Type B pancreatic cell (in vitro differentiated cells): ENCODE data around the gene TOMM20. TPM values are rescaled to one million over a fixed set of nuclear protein-coding genes. Genes with fewer than 3 reads are reported as not detected.

Source experiments
- DNase-seq: peaks from one replicate; pipeline ENCODE4 v3.0.0; 2021; ENCODE audit warnings: mixed read lengths; ENCODE audit not compliant: unreplicated experiment; ENCODE audit errors: extremely low spot score
- H3K27ac Mint-ChIP-seq: 2 replicates; pipeline ENCODE4 v1.8.0; 2021; ENCODE audit warnings: mild to moderate bottlenecking, mixed read lengths
- H3K27me3 Mint-ChIP-seq: 2 replicates; pipeline ENCODE4 v1.8.0; 2021; ENCODE audit warnings: mixed read lengths
- H3K36me3 Mint-ChIP-seq: 2 replicates; pipeline ENCODE4 v1.8.0; 2021; ENCODE audit warnings: mixed read lengths
- H3K4me1 Mint-ChIP-seq: one replicate; pipeline ENCODE4 v1.8.0; 2021; ENCODE audit warnings: mixed read lengths; ENCODE audit not compliant: unreplicated experiment
- H3K4me3 Mint-ChIP-seq: 2 replicates; pipeline ENCODE4 v1.8.0; 2021; ENCODE audit warnings: mild to moderate bottlenecking, mixed read lengths
- H3K9me3 Mint-ChIP-seq: 2 replicates; pipeline ENCODE4 v1.8.0; 2021; ENCODE audit warnings: mixed read lengths
- CTCF ChIP-seq: fragments of 200-600 bp; sonication (generic); conservative IDR thresholded peaks from 2 replicates; pipeline ENCODE4 v1.5.0; 2021; ENCODE audit warnings: antibody characterized with exemption, mild to moderate bottlenecking
- total RNA-seq: library from RNA; stranded (reverse); gene quantifications from 2 replicates; pipeline ENCODE4 v1.2.1, GENCODE V29; 2021; ENCODE audit warnings: low replicate concordance

Gene TOMM20
- total RNA-seq, 1 donor from 2014 or later, result 119 TPM

- Mint-ChIP-seq H3K4me1 (peaks cover 11% of the 10 kb centered on the region), H3K27me3 (no peaks in the 10 kb centered on the region), H3K4me3 (no peak overlapping the region), H3K36me3 (peaks cover 6% of the 10 kb centered on the region), H3K9me3 (no peaks in the 10 kb centered on the region), H3K27ac (no peak overlapping the region)
- no peak for DNase-seq
- no peak for TF ChIP-seq CTCF
Measured at GRCh38 chr1:235156740-235157139, 28.1 kb upstream of the TOMM20 start.

- peaks cover 11% of the 10 kb centered on the region for H3K4me1 Mint-ChIP-seq
- no peak overlapping the region for H3K4me3 Mint-ChIP-seq
- TF ChIP-seq CTCF, result no peak
- H3K36me3 Mint-ChIP-seq, result peaks cover 9% of the 10 kb centered on the region
- H3K27ac Mint-ChIP-seq, result no peak overlapping the region
- H3K9me3 Mint-ChIP-seq, result no peaks in the 10 kb centered on the region
- no peaks in the 10 kb centered on the region for H3K27me3 Mint-ChIP-seq
- DNase-seq, result no peak
Measured at GRCh38 chr1:235156265-235156664, 27.6 kb upstream of the TOMM20 start.

- no peak for DNase-seq
- H3K27me3 Mint-ChIP-seq, result no peaks in the 10 kb centered on the region
- H3K4me3 Mint-ChIP-seq, result no peak overlapping the region
- peaks cover 22% of the 10 kb centered on the region for H3K36me3 Mint-ChIP-seq
- no peak overlapping the region for H3K27ac Mint-ChIP-seq
- H3K4me1 Mint-ChIP-seq, result no peaks in the 10 kb centered on the region
- no peak for TF ChIP-seq CTCF
- no peaks in the 10 kb centered on the region for H3K9me3 Mint-ChIP-seq
Measured at GRCh38 chr1:235152235-235152634, 23.6 kb upstream of the TOMM20 start.

GRCh38 chr1:235151033-235151432, 22.4 kb upstream of the TOMM20 start:
- H3K4me1 Mint-ChIP-seq, result no peaks in the 10 kb centered on the region
- no peak for TF ChIP-seq CTCF
- H3K9me3 Mint-ChIP-seq, result no peaks in the 10 kb centered on the region
- no peaks in the 10 kb centered on the region for H3K27me3 Mint-ChIP-seq
- DNase-seq, result no peak
- no peak overlapping the region for H3K27ac Mint-ChIP-seq
- H3K4me3 Mint-ChIP-seq, result no peak overlapping the region
- H3K36me3 Mint-ChIP-seq, result peaks cover 25% of the 10 kb centered on the region

- H3K4me1 Mint-ChIP-seq, result no peaks in the 10 kb centered on the region
- H3K27ac Mint-ChIP-seq, result no peak overlapping the region
- peaks cover 24% of the 10 kb centered on the region for H3K36me3 Mint-ChIP-seq
- TF ChIP-seq CTCF, result no peak
- no peaks in the 10 kb centered on the region for H3K9me3 Mint-ChIP-seq
- H3K4me3 Mint-ChIP-seq, result no peak overlapping the region
- DNase-seq, result no peak
- no peaks in the 10 kb centered on the region for H3K27me3 Mint-ChIP-seq
Measured at GRCh38 chr1:235149824-235150223, 21.2 kb upstream of the TOMM20 start.

- Mint-ChIP-seq H3K27me3 (no peaks in the 10 kb centered on the region), H3K4me1 (no peaks in the 10 kb centered on the region), H3K36me3 (peaks cover 20% of the 10 kb centered on the region), H3K27ac (no peak overlapping the region), H3K4me3 (no peak overlapping the region), H3K9me3 (no peaks in the 10 kb centered on the region)
- no peak for DNase-seq
- TF ChIP-seq CTCF, result no peak
Measured at GRCh38 chr1:235147269-235147668, 18.6 kb upstream of the TOMM20 start.
